Measurements from ENCODE around the gene STX18. TPM values are rescaled to one million over a fixed set of nuclear protein-coding genes. Genes with fewer than 3 reads are reported as not detected.
A peak's percentile ranks its signal among the peaks of the same experiment; 100 is the strongest.
"Not testable (repeated sequence)": the region's sequence is repeated elsewhere in the genome, so short reads cannot be mapped to it uniquely, and the experiment has no call there.

Gene STX18
- total RNA-seq, 1 donor from 2014 or later = 36.7 TPM

- Mint-ChIP-seq H3K9me3 (peaks cover 4% of the 10 kb centered on the region), H3K27me3 (peaks cover 4% of the 10 kb centered on the region), H3K36me3 (peaks cover 23% of the 10 kb centered on the region), H3K4me1 (ENCODE audit: unreplicated experiment) (peaks cover 46% of the 10 kb centered on the region), H3K27ac (peak overlapping the region; percentile 92), H3K4me3 (peak overlapping the region; percentile 87)
- no peak for DNase-seq (ENCODE audit: extremely low spot score, unreplicated experiment)
- TF ChIP-seq CTCF (conservative IDR thresholded peaks at IDR 0.05) = no peak
Measured at GRCh38 chr4:4574792-4575191, 32.9 kb upstream of the STX18 start.

GRCh38 chr4:4574052-4574451, 32.2 kb upstream of the STX18 start:
- Mint-ChIP-seq H3K9me3 (peaks cover 7% of the 10 kb centered on the region), H3K27ac (no peak overlapping the region), H3K4me3 (no peak overlapping the region), H3K27me3 (peaks cover 4% of the 10 kb centered on the region), H3K4me1 (ENCODE audit: unreplicated experiment) (peaks cover 38% of the 10 kb centered on the region), H3K36me3 (peaks cover 29% of the 10 kb centered on the region)
- DNase-seq (ENCODE audit: extremely low spot score, unreplicated experiment) = no peak
- no peak for TF ChIP-seq CTCF (conservative IDR thresholded peaks at IDR 0.05)

- Mint-ChIP-seq H3K36me3 (peaks cover 30% of the 10 kb centered on the region), H3K4me3 (peak overlapping the region; percentile 3), H3K9me3 (peaks cover 7% of the 10 kb centered on the region), H3K27me3 (peaks cover 4% of the 10 kb centered on the region), H3K4me1 (ENCODE audit: unreplicated experiment) (peaks cover 31% of the 10 kb centered on the region), H3K27ac (no peak overlapping the region)
- no peak for TF ChIP-seq CTCF (conservative IDR thresholded peaks at IDR 0.05)
- DNase-seq (ENCODE audit: extremely low spot score, unreplicated experiment) = no peak
Measured at GRCh38 chr4:4572821-4573220, 31.0 kb upstream of the STX18 start.

GRCh38 chr4:4569861-4570260, 28.0 kb upstream of the STX18 start:
- not testable (repeated sequence) for H3K9me3 Mint-ChIP-seq; H3K27me3 Mint-ChIP-seq; H3K27ac Mint-ChIP-seq; DNase-seq (ENCODE audit: extremely low spot score, unreplicated experiment); H3K4me3 Mint-ChIP-seq
- H3K36me3 Mint-ChIP-seq = peaks cover 39% of the 10 kb centered on the region
- H3K4me1 Mint-ChIP-seq (ENCODE audit: unreplicated experiment) = peaks cover 23% of the 10 kb centered on the region

- no peak for DNase-seq (ENCODE audit: extremely low spot score, unreplicated experiment)
- peak overlapping the region; percentile 82 for H3K27ac Mint-ChIP-seq
- H3K9me3 Mint-ChIP-seq = peaks cover 7% of the 10 kb centered on the region
- H3K4me3 Mint-ChIP-seq = no peak overlapping the region
- H3K27me3 Mint-ChIP-seq = no peaks in the 10 kb centered on the region
- peaks cover 36% of the 10 kb centered on the region for H3K36me3 Mint-ChIP-seq
- TF ChIP-seq CTCF (conservative IDR thresholded peaks at IDR 0.05) = no peak
- H3K4me1 Mint-ChIP-seq (ENCODE audit: unreplicated experiment) = peaks cover 18% of the 10 kb centered on the region
Measured at GRCh38 chr4:4568806-4569427, 27.1 kb upstream of the STX18 start.

GRCh38 chr4:4566359-4566758, 24.5 kb upstream of the STX18 start:
- H3K9me3 Mint-ChIP-seq; H3K4me1 Mint-ChIP-seq (ENCODE audit: unreplicated experiment); H3K27me3 Mint-ChIP-seq; H3K27ac Mint-ChIP-seq; H3K4me3 Mint-ChIP-seq; DNase-seq (ENCODE audit: extremely low spot score, unreplicated experiment): not testable (repeated sequence)
- peaks cover 36% of the 10 kb centered on the region for H3K36me3 Mint-ChIP-seq

GRCh38 chr4:4564522-4564921, 22.7 kb upstream of the STX18 start:
- Mint-ChIP-seq H3K27me3 (no peaks in the 10 kb centered on the region), H3K27ac (no peak overlapping the region), H3K36me3 (peaks cover 24% of the 10 kb centered on the region), H3K4me3 (no peak overlapping the region), H3K9me3 (no peaks in the 10 kb centered on the region), H3K4me1 (ENCODE audit: unreplicated experiment) (peaks cover 10% of the 10 kb centered on the region)
- no peak for DNase-seq (ENCODE audit: extremely low spot score, unreplicated experiment)
- no peak for TF ChIP-seq CTCF (conservative IDR thresholded peaks at IDR 0.05)
